G401.6 (cell line): ENCODE measurements around the gene ZC3H11A.
"Not testable (repeated sequence)": the region's sequence is repeated elsewhere in the genome, so short reads cannot be mapped to it uniquely, and the experiment has no call there.

Experiments
- FAIRE-seq: peaks from 2 replicates; lab custom pipeline; 2012; peaks lifted over from hg19 to GRCh38; lab: Jason Lieb, UNC

ZC3H11A gene

DNA sequence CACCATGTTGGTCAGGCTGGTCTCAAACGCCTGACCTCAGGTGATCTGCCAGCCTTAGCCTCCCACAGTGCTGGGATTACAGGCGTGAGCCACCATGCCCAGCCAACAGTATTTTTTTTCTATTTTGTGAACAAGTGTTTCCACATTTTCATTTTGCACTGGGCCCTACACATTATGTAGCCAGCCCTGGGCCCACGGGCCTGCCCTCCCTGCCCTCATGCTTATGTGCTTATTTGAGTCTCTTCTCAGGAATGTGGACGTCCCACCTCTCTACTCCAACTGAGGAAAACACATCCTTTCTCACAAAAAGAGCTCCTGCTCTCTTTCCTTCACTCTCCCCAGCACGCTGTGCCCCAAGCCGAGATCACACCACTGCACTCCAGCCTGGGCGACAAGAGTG is 13.5 kb upstream of the ZC3H11A start:
- no peak for FAIRE-seq

DNA sequence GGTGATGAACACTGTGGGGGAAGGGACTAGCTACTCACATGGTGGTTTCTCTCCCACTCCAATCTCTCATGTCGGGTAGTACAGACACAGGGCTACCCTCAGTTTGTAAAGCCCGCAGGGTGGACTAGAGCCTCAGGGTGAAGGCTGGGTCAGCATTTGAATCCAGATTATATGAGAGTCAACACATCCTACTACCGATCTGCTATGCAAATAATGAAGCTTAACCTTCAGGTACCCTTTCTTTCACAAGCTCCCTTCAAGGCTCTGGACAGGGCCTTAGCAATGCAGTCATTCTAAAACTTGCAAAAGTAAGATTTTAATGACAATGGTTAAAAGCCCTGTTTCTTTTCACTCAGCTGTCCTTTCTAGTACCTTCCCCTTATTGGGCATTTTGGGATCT is 5.5 kb upstream of the ZC3H11A start:
- FAIRE-seq: no peak

DNA sequence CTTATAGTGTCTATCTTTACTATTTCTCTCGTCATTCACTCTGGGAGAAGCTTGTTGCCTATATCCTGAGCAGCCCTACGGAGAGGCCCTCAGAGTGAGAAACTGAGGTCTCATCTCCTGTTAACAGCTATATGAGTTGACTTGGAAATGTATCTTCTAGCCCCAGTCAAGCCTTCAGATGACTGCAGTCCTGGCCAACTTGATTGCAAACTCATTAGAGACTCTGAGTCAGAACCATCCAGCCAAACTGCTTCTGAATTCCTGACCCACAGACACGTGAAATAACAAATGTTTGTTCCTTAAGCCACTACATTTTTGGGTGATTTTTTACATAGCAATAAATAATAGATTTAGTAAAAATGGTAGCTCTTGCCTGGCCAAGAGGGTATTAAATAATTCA is 3.9 kb upstream of the ZC3H11A start:
- no peak for FAIRE-seq

DNA sequence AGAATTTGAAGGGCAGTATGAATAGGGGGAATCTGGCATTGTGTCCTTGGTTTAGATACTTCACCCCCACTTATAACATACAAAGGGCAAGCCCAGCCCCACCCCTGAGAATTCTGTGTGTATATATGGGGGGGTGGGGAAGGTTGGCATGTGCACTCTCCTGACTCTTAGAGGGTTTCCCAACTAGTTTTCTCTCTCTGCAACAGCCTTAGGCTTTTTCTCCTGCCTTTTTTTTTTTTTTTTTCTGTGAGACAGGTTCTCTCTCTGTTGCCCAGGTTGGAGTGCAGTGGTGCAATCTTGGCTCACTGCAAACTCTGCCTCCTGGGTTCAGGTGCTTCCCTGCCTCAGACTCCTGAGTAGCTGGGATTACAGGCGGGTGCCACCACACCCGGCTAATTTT is 2.9 kb upstream of the ZC3H11A start:
- no peak for FAIRE-seq

DNA sequence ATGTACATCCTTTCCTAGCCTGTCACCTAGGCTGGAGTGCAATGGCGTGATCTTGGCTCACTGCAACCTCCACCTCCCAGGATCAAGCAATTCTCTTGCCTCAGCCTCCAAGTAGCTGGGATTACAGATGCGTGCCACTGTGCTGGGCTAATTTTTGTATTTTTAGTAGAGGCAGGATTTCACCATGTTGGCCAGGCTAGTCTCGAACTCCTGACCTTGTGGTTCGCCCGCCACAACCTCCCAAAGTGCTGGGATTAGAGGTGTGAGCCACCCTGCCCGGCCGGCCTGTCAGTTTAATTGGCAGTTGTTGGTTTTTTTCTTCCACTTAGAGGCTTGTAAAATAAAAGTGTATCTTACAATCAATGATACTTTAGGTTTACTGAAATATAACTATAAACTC is 1.9 kb upstream of the ZC3H11A start:
- not testable (repeated sequence) for FAIRE-seq

DNA sequence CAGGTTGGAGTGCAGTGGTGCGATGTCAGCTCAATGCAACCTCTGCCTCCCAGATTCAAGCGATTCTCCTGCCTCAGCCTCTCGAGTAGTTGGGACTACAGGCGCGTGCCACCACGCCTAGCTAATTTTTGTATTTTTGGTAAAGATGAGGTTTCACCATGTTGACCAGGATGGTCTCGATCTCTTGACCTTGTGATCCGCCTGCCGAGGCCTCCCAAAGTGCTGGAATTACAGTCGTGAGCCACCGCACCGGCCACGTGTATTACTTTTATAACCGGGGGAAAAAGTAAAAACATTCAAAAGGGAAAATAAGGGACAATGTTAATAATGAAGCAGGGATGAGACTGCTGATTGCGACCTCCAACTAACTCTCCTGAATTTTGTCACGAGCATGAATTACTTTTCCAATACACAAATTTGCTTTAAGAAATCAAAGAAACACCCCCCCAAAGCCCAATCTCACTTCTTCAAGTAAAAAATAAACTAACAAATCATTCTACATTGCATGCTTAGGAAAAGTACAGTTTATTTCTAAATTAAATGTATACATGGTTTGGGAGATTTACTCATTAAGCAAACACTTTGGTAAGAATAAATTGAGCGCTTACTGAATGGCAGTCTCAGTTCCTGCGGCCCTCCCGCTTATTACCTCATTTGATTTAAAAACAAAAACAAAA is 521 bp upstream of the ZC3H11A start:
- FAIRE-seq: no peak

DNA sequence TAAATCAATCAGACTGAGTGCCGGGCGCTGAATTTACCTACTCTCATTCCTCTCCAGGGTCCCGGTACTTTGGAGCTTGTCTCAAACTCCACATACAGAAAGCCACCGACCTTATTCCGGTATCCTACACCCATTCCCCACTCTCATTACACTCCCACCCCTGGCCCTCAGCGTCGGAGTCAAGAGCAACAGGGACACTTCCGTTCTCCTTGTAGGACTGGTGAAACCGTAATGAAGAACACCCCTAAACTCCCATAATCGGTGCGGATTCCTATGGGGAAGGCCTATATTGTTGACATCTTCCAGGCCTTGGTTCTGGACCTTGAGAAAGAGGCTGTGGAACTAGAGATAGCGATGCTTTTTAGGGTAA is 798 bp downstream of the ZC3H11A start:
- no peak for FAIRE-seq

DNA sequence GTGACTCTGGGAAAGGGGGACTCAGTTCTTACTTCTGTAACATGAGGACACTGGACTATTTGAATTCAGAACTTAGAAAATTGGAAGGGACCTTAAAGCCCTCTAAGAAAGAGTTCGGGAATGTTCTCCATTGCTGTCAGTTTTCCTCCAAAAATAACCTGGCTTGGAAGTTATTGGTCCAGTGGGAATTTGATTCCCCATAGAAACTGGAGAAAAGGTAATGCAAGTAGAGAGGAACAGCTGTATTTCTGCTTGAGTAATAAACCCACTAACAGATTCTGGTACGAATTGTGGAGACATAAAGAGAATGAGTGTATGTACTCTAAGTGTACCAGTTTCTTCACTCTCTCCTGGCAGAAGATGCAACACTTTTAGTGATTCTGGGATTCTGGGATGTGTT is 1.8 kb downstream of the ZC3H11A start:
- no peak for FAIRE-seq

DNA sequence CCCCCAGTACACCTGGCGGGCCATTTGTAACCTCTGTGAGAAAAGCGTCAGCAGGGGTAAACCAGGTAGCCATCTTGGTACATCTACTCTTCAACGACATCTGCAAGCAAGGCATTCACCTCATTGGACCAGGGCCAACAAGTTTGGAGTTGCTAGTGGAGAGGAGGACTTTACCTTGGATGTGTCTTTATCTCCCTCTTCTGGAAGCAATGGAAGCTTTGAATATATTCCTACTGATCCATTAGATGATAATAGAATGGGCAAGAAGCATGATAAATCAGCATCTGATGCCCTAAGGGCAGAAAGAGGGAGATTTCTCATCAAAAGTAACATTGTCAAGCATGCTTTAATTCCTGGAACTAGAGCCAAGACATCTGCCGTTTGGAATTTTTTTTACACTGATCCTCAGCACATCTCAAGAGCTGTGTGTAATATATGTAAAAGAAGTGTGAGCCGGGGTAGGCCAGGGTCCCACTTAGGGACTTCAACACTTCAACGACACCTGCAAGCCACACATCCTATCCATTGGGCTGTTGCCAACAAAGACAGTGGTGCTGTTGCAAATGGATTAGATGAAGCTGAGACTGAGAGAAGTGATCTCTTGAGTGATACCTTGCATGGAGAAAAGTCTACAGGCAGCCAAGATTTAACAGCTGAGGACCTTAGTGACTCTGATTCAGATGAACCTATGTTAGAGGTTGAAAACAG is 2.7 kb downstream of the ZC3H11A start:
- no peak for FAIRE-seq

DNA sequence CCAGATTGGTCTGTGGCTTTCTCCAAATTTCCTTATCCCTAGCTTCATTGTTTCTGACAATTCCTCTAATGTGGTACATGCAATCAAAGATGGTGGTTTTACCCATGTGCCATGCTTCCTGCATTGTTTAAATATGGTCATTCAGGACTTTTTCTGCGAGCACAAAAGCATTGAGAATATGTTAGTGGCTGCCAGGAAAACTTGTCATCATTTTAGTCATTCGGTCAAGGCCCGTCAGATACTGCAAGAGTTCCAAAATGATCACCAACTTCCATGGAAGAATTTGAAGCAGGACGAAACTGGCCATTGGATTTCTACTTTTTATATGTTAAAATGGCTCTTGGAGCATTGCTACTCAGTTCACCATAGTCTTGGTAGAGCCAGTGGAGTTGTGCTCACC is 3.7 kb downstream of the ZC3H11A start:
- FAIRE-seq: no peak

DNA sequence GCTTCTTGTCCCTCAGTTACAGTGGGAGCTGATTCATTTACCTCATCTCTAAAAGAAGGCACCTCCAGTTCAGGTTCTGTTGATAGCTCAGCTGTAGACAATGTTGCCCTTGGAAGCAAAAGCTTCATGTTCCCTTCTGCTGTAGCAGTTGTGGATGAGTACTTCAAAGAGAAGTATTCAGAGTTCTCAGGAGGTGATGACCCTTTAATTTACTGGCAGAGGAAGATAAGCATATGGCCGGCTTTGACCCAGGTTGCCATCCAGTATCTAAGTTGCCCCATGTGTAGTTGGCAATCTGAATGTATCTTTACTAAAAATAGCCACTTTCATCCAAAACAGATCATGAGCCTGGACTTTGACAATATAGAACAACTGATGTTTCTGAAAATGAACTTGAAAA is 4.5 kb downstream of the ZC3H11A start:
- FAIRE-seq: no peak

DNA sequence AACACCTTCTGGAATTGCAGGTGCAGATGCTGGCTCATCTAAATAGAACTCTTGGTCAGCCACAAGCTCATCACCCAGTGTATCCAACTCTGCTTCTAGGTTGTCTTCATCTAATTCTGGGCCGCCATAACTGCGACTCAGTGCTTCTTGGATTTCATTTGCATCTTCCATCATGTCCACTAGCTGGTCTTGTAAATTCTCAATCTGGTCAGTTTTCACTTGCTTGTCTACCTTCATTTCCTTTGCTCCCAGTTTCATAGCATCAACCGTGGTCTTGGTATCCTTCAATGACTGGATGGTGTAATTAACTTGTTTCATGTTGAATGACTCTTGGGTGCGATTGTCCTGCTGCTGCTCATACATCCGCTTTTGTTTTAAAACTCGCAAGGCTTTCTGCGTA is 10.3 kb downstream of the ZC3H11A start:
- FAIRE-seq: no peak

DNA sequence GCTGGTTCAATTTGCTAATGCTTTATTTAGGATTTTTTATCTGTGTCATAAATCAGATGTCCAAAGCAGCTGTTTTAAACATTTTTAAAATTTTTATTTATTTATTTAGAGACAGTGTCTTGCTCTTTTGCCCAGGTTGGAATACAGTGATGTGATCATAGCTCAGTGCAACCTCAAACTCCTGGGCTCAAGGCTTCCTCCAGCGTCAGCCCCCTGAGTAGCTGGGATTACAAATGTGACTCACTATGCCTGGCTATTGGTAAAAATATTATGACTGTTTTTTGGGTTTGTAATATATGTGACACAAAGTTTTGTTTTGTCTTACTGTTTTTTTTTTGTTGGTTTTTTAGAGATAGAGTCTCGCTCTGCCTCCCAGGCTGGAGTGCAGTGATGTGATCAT is 11.8 kb downstream of the ZC3H11A start:
- no peak for FAIRE-seq

DNA sequence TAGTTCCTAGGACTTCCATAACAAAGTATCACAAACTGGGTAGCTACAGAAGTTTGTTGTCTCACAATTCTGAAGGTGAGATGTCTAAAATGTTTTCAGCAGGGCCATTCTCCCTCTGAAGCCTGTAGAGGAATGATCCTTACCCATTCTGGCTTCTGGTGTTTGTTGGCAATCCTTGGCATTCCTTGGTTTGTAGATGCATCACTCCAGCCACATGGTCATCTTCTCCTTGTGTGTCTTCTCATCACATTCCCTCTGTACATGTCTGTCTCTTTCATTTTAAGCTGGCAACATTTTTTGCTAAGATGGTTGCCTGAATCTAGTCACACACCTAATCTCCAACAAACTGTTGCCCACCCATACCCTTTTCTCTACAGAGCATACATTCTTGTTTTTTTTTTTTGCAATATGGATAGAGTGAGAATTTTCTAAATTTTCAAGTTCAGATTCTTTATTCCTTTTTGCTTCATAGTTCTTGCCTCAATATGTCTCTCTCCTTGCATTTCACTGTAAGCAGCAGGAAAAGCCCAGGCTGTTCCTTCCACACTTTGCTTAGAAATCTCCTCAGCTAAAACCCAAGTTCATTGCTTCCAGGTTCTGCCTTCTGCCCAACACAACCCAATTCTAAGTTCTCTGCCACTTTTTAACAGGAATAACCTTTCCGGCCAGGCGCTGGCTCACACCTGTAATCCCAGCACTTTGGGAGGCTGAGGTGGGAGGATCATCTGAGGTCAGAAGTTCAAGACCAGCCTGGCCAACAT is 18.3 kb downstream of the ZC3H11A start:
- FAIRE-seq: no peak

DNA sequence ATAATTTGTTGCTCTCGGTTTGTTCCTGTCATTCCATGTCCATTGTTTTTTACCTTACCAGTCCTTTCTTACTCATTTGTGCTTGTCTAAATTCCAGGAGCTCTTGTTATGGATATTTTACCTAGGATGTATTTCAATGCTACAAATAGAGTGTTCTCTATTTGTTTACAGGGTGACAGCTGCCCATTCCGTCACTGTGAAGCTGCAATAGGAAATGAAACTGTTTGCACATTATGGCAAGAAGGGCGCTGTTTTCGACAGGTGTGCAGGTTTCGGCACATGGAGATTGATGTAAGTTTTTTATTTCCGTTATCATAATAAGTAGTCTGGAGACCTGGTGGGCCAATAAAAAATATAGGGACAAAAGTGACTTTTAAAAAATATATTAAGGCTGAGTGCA is 23.0 kb downstream of the ZC3H11A start:
- FAIRE-seq: no peak

DNA sequence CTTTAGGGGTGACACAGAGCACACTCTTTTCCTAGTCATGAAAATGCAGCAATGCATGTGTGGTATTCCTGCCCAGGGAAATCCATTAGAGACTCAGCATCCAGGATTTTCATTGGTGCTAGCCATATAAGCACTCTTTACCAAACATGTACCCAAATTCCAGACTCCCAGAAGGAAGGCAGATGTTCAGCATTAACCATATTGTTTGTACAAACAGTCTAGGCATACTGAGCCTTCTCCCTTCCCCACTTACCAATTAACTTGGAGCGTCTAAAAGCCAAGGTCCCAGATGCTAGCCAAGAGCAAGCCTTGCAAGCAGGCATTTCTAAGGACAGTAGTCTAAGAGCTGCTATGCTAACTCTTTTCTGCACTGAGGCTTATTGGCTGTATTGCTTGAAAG is 27.9 kb downstream of the ZC3H11A start:
- no peak for FAIRE-seq

DNA sequence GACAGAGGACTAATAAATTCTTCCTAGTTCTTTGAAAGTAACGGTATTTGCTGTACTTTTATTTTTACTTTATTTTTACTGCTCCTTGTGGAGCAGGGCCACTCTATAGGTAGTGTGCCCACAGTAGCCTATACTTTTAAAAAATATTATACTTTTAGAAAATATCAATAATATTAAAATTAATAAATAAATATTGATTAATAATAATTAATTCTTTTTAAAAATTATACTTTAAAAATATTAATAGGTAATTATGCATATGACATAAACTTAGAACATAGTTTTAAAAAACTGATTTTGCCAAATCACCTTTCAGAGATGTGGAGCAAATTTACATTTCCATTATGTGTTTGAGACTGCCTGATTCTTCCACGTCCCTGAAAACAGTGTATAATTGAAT is 30.8 kb downstream of the ZC3H11A start:
- FAIRE-seq: peak; percentile 19

DNA sequence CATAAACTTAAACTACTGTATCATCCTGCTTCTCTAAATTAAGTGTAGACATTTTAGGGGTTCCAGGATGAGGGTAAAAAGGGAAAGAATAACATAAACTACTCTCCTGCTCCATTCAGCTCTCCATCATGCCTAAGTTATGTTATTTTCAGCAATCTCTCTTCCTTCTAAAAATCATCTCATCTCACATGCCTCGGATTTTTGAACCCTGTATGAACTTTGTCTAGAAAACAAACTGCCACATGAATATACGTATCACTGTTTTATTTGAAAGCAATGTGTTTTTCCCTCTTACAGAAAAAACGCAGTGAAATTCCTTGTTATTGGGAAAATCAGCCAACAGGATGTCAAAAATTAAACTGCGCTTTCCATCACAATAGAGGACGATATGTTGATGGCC is 32.6 kb downstream of the ZC3H11A start:
- no peak for FAIRE-seq

DNA sequence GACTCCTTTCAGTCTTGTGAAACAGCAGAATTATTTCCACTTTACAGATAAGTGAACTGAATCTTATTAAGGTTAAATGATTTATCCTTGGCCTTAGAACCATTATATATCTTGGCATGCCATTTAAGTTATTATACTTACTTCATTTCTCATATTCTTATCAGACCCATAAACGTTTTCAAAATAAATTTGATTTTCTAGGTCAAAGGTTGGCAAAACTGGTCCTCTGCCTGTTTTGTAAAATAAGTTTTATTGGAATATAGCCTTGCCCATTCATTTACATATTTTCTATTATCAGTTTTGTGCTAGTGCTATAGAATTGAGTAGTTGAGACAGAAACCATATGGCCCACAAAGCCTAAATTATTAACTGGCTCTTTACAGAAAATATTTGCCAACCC is 33.1 kb downstream of the ZC3H11A start:
- no peak for FAIRE-seq

DNA sequence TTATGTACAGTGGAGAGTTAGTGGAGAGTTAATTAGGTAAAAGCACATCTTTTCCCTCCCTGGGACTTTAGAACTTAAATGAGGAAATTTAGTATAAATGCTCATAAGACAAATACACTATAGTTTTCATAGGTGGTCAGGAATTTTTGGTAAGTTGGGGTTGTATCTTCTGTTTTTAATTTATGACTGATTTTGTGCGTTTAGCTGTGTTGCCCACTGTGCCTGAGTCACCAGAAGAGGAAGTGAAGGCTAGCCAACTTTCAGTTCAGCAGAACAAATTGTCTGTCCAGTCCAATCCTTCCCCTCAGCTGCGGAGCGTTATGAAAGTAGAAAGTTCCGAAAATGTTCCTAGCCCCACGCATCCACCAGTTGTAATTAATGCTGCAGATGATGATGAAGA is 33.8 kb downstream of the ZC3H11A start:
- not testable (repeated sequence) for FAIRE-seq

DNA sequence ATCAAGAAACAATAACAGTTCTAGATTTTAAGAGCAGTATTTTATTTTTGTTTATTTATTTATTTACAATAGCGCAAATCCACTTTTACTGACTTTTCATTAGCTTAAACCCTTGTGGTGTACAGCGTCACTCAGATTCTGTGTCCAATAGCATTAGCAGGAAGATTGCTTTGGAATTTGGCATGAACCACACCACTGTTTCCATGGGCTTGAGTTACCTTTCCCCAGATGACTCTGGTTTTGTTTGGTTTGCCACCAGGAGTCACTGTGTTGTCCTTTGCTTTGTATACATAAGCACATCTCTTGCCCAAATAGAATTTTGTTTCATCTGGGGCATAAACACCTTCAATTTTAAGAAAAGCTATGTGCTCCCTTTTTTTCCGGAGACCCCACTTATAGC is 40.1 kb downstream of the ZC3H11A start:
- no peak for FAIRE-seq

DNA sequence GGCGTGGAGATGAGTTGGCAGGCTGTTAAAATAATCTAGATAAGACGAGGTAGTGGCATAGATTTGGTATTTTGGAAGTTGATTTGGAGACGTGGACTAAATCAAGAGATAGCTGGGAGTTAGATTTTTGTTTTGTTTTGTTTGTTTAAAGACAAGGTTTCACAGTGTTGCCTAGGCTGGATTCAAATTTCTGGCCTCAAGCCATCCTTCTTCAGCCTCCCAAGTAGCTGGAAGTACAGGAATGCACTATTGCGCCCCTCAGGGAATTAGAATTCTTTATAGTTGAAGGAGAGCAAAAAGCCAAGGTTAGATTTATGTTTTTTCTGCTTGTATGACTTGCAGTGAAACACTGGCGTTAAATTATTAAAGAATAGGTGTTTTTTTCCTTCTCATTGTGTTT is 43.7 kb downstream of the ZC3H11A start:
- no peak for FAIRE-seq

DNA sequence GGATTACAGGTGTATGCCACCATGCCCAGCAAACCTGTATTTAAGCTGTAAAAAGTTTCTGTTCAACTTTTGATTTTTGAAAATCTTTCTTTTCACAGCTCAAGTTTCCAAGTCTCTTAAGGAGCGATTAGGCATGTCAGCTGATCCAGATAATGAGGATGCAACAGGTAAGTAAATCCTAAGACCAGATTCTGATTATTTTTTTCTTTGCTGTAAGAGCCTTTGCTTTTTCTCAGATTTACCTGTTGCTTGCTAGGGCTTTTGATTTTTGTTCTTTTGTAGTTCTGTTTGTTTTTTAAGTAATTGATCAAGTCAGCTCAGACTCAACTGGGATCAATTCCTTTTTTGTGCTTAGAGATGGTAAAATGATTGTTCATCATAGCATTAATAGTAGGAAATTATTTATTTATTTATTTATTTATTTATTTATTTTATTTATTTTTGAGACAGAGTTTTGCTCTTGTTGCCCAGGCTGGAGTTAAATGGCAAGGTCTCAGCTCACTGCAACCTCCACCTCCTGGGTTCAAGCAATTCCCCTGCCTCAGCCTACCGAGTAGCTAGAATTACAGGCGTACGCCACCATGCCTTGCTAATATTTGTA is 44.9 kb downstream of the ZC3H11A start:
- no peak for FAIRE-seq
